GM19238 (cell line): ENCODE measurements around the gene KRTAP10-8.
"Not testable (repeated sequence)": the region's sequence is repeated elsewhere in the genome, so short reads cannot be mapped to it uniquely, and the experiment has no call there.

Experiments used
- DNase-seq: peaks from one replicate; pipeline ENCODE4 v3.0.0; 2011; ENCODE audit warnings: low spot score; ENCODE audit not compliant: insufficient read length

The KRTAP10-8 gene

GRCh38 chr21:44579056-44579832 lies 32.6 kb upstream of the KRTAP10-8 start:
- DNase-seq: no peak

- no peak for DNase-seq
These were observed 32.1 kb upstream of the KRTAP10-8 start for GRCh38 chr21:44579833-44580144.

GRCh38 chr21:44580231-44580821 lies 31.6 kb upstream of the KRTAP10-8 start, which contains the start of gene KRTAP10-5:
Gene KRTAP10-5 (minus strand): TSS chr21:44580604. CDS start chr21:44580578, 26 bp downstream.
- not testable (repeated sequence) for DNase-seq

- no peak for DNase-seq
These were observed 30.7 kb upstream of the KRTAP10-8 start for GRCh38 chr21:44581158-44581557.

GRCh38 chr21:44582055-44582454 lies 29.8 kb upstream of the KRTAP10-8 start:
- no peak for DNase-seq

- no peak for DNase-seq
These were observed 28.6 kb upstream of the KRTAP10-8 start for GRCh38 chr21:44583089-44583799.

GRCh38 chr21:44583800-44584147 lies 28.1 kb upstream of the KRTAP10-8 start:
- no peak for DNase-seq

GRCh38 chr21:44585892-44586291 lies 26.0 kb upstream of the KRTAP10-8 start:
- DNase-seq: no peak

- no peak for DNase-seq
These were observed 22.8 kb upstream of the KRTAP10-8 start for GRCh38 chr21:44589094-44589493.

GRCh38 chr21:44589586-44590305 lies 22.1 kb upstream of the KRTAP10-8 start:
- DNase-seq: no peak

- no peak for DNase-seq
These were observed 21.6 kb upstream of the KRTAP10-8 start for GRCh38 chr21:44590311-44590721.

- not testable (repeated sequence) for DNase-seq
These were observed 20.7 kb upstream of the KRTAP10-8 start for GRCh38 chr21:44590897-44591800.

- DNase-seq: not testable (repeated sequence)
These were observed 20.1 kb upstream of the KRTAP10-8 start for GRCh38 chr21:44591801-44592130.

- DNase-seq: no peak
These were observed 19.2 kb upstream of the KRTAP10-8 start, which contains the start of gene KRTAP10-6 for GRCh38 chr21:44592446-44593311. Gene KRTAP10-6 (minus strand): TSS chr21:44592505. CDS start chr21:44592484, 21 bp downstream.

- no peak for DNase-seq
These were observed 18.1 kb upstream of the KRTAP10-8 start for GRCh38 chr21:44593598-44594405.

GRCh38 chr21:44594406-44594916 lies 17.4 kb upstream of the KRTAP10-8 start:
- no peak for DNase-seq

- DNase-seq: no peak
These were observed 16.4 kb upstream of the KRTAP10-8 start for GRCh38 chr21:44595524-44595923.

GRCh38 chr21:44596068-44596725 lies 15.7 kb upstream of the KRTAP10-8 start:
- DNase-seq: no peak
